ENCODE data around the gene TNFAIP8. TPM values are rescaled to one million over a fixed set of nuclear protein-coding genes. Genes with fewer than 3 reads are reported as not detected.
A peak's percentile ranks its signal among the peaks of the same experiment; 100 is the strongest.

Gene TNFAIP8
- total RNA-seq, 1 donor from 2014 or later, result 117 TPM

DNA sequence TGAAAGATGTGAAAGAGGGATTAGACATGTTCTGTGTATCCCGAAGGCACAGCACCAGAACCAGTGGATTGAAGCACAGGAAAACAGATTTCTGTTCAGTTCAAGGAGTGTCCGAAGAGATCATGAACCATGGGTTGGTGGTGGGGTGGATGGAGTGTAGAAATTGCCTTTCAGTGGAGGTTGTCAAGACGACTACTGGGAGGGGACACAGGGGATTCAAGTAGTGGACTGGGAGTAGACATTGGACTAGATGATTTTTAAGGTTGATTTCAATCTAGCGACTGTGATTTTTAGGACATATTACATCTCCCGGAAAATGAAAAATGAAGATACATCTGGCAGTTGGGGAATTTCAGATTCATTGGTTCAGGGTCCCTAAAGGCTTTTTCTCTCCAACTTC, 35.9 kb upstream of the TNFAIP8 start:
- DNase-seq (ENCODE audit: low spot score), result no peak
- H3K4me1 Mint-ChIP-seq (ENCODE audit: low read depth), result peaks cover 85% of the 10 kb centered on the region
- peaks cover 34% of the 10 kb centered on the region for H3K36me3 Mint-ChIP-seq (ENCODE audit: low read depth)
- intact Hi-C loops (cut with micrococcal nuclease), result no loop called here
- H3K27ac Mint-ChIP-seq, result peak overlapping the region; percentile 67
- H3K4me3 Mint-ChIP-seq (ENCODE audit: low read depth), result no peak overlapping the region
- no peaks in the 10 kb centered on the region for H3K27me3 Mint-ChIP-seq (ENCODE audit: low read depth)
- no peaks in the 10 kb centered on the region for H3K9me3 Mint-ChIP-seq

- intact Hi-C loops (cut with micrococcal nuclease), result no loop called here
Observed at GRCh38 chr5:119321569-119322311, 34.1 kb upstream of the TNFAIP8 start.

GRCh38 chr5:119322312-119322947, 33.4 kb upstream of the TNFAIP8 start:
- peaks cover 33% of the 10 kb centered on the region for H3K36me3 Mint-ChIP-seq (ENCODE audit: low read depth)
- H3K4me3 Mint-ChIP-seq (ENCODE audit: low read depth), result peak overlapping the region; percentile 63
- H3K9me3 Mint-ChIP-seq, result no peaks in the 10 kb centered on the region
- peak overlapping the region; percentile 81 for H3K27ac Mint-ChIP-seq
- no peaks in the 10 kb centered on the region for H3K27me3 Mint-ChIP-seq (ENCODE audit: low read depth)
- intact Hi-C loops (cut with micrococcal nuclease), result no loop called here
- DNase-seq (ENCODE audit: low spot score), result no peak
- H3K4me1 Mint-ChIP-seq (ENCODE audit: low read depth), result peaks cover 85% of the 10 kb centered on the region

More at GRCh38 chr5:119321569-119322311, 34.1 kb upstream of the TNFAIP8 start:
- DNase-seq (ENCODE audit: low spot score), result no peak
- no peaks in the 10 kb centered on the region for H3K27me3 Mint-ChIP-seq (ENCODE audit: low read depth)
- no peaks in the 10 kb centered on the region for H3K9me3 Mint-ChIP-seq
- peaks cover 33% of the 10 kb centered on the region for H3K36me3 Mint-ChIP-seq (ENCODE audit: low read depth)
- peaks cover 82% of the 10 kb centered on the region for H3K4me1 Mint-ChIP-seq (ENCODE audit: low read depth)
- peak overlapping the region; percentile 34 for H3K4me3 Mint-ChIP-seq (ENCODE audit: low read depth)
- H3K27ac Mint-ChIP-seq, result peak overlapping the region; percentile 81

GRCh38 chr5:119322948-119323537, 32.8 kb upstream of the TNFAIP8 start:
- Mint-ChIP-seq H3K4me3 (ENCODE audit: low read depth) (no peak overlapping the region), H3K36me3 (ENCODE audit: low read depth) (peaks cover 32% of the 10 kb centered on the region), H3K9me3 (no peaks in the 10 kb centered on the region), H3K4me1 (ENCODE audit: low read depth) (peaks cover 86% of the 10 kb centered on the region), H3K27me3 (ENCODE audit: low read depth) (no peaks in the 10 kb centered on the region), H3K27ac (peak overlapping the region; percentile 81)
- DNase-seq (ENCODE audit: low spot score), result no peak
- intact Hi-C loops (cut with micrococcal nuclease), result no loop called here

GRCh38 chr5:119323601-119324000, 32.2 kb upstream of the TNFAIP8 start:
- intact Hi-C loops (cut with micrococcal nuclease), result no loop called here
- H3K4me3 Mint-ChIP-seq (ENCODE audit: low read depth), result no peak overlapping the region
- no peaks in the 10 kb centered on the region for H3K9me3 Mint-ChIP-seq
- no peaks in the 10 kb centered on the region for H3K27me3 Mint-ChIP-seq (ENCODE audit: low read depth)
- H3K4me1 Mint-ChIP-seq (ENCODE audit: low read depth), result peaks cover 86% of the 10 kb centered on the region
- DNase-seq (ENCODE audit: low spot score), result no peak
- H3K27ac Mint-ChIP-seq, result no peak overlapping the region
- peaks cover 30% of the 10 kb centered on the region for H3K36me3 Mint-ChIP-seq (ENCODE audit: low read depth)

GRCh38 chr5:119324842-119325241, 31.0 kb upstream of the TNFAIP8 start:
- Mint-ChIP-seq H3K36me3 (ENCODE audit: low read depth) (peaks cover 23% of the 10 kb centered on the region), H3K4me1 (ENCODE audit: low read depth) (peaks cover 84% of the 10 kb centered on the region), H3K9me3 (no peaks in the 10 kb centered on the region), H3K4me3 (ENCODE audit: low read depth) (no peak overlapping the region), H3K27me3 (ENCODE audit: low read depth) (no peaks in the 10 kb centered on the region), H3K27ac (no peak overlapping the region)
- no peak for DNase-seq (ENCODE audit: low spot score)
- intact Hi-C loops (cut with micrococcal nuclease), result loop anchor here (5.0 kb wide), 1 partner anchor 293 kb away; no protein-coding TSS in a partner anchor

GRCh38 chr5:119327018-119327417, 28.8 kb upstream of the TNFAIP8 start:
- Mint-ChIP-seq H3K36me3 (ENCODE audit: low read depth) (peaks cover 14% of the 10 kb centered on the region), H3K4me1 (ENCODE audit: low read depth) (peaks cover 85% of the 10 kb centered on the region), H3K27me3 (ENCODE audit: low read depth) (no peaks in the 10 kb centered on the region), H3K4me3 (ENCODE audit: low read depth) (peak overlapping the region; percentile 63), H3K27ac (peak overlapping the region; percentile 94), H3K9me3 (no peaks in the 10 kb centered on the region)
- no peak for DNase-seq (ENCODE audit: low spot score)
- intact Hi-C loops (cut with micrococcal nuclease), result loop anchor here (1.0 to 5.0 kb wide), 3 partner anchors 9 to 295 kb away; no protein-coding TSS in a partner anchor

GRCh38 chr5:119328753-119329602, 26.8 kb upstream of the TNFAIP8 start:
- H3K27me3 Mint-ChIP-seq (ENCODE audit: low read depth), result no peaks in the 10 kb centered on the region
- peak overlapping the region; percentile 52 for H3K4me3 Mint-ChIP-seq (ENCODE audit: low read depth)
- peaks cover 13% of the 10 kb centered on the region for H3K36me3 Mint-ChIP-seq (ENCODE audit: low read depth)
- intact Hi-C loops (cut with micrococcal nuclease), result loop anchor here (1.0 to 5.0 kb wide), 3 partner anchors 14 to 297 kb away; no protein-coding TSS in a partner anchor
- no peaks in the 10 kb centered on the region for H3K9me3 Mint-ChIP-seq
- peak overlapping the region; percentile 86 for H3K27ac Mint-ChIP-seq
- peaks cover 83% of the 10 kb centered on the region for H3K4me1 Mint-ChIP-seq (ENCODE audit: low read depth)
- DNase-seq (ENCODE audit: low spot score), result peak; percentile 50

- Mint-ChIP-seq H3K27ac (peak overlapping the region; percentile 90), H3K27me3 (ENCODE audit: low read depth) (no peaks in the 10 kb centered on the region), H3K9me3 (no peaks in the 10 kb centered on the region), H3K36me3 (ENCODE audit: low read depth) (peaks cover 16% of the 10 kb centered on the region), H3K4me3 (ENCODE audit: low read depth) (peak overlapping the region; percentile 59), H3K4me1 (ENCODE audit: low read depth) (peaks cover 81% of the 10 kb centered on the region)
- no peak for DNase-seq (ENCODE audit: low spot score)
- intact Hi-C loops (cut with micrococcal nuclease), result loop anchor here (1.0 to 5.0 kb wide), 6 partner anchors 13 to 297 kb away; partner anchors contain the start of gene DMXL1
Observed at GRCh38 chr5:119329666-119330065, 26.2 kb upstream of the TNFAIP8 start.

DNA sequence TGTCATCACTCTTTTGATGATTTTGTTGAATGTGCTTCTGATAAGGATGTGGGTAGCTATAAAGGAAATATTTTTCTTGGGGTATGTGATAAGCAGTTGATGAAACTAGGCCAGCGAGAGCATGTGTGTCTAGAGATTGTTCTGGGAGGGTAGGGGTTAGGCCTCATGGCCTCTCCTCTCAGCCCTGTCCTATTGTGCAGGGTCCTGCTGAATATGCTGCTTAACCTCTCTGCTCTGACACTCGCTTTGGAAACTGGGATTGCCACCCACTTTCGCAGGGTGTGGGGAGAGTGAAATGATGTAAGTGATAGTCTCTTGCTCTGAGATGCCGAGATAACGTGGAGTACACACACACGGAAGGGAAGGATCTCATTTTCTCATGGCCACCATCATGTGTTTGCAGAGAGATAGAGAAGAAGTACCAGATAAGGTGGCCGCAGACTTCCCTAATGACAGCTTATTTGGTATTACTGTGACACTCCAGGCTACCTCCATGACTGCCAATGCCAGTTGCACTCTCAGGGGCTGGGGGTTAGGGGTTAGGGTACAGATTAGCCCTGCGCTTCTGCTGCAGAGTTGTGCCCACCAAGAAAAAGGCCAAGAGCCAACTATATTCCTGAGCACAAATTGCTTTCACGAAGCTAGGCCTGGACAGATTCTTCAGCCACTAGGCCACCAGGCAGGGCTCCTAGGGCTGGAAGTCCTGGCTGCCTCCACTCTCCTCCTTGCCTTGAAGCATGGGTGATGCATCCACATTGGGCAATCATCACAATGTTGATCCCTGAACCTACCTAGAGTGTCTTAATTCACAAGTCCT, 25.2 kb upstream of the TNFAIP8 start:
- H3K4me1 Mint-ChIP-seq (ENCODE audit: low read depth), result peaks cover 89% of the 10 kb centered on the region
- intact Hi-C loops (cut with micrococcal nuclease), result loop anchor here (1.0 to 2.0 kb wide), 4 partner anchors 37 to 260 kb away; partner anchors contain the start of gene DMXL1
- H3K27me3 Mint-ChIP-seq (ENCODE audit: low read depth), result no peaks in the 10 kb centered on the region
- H3K36me3 Mint-ChIP-seq (ENCODE audit: low read depth), result peaks cover 18% of the 10 kb centered on the region
- DNase-seq (ENCODE audit: low spot score), result peak; percentile 71
- peak overlapping the region; percentile 59 for H3K4me3 Mint-ChIP-seq (ENCODE audit: low read depth)
- H3K27ac Mint-ChIP-seq, result peak overlapping the region; percentile 90
- H3K9me3 Mint-ChIP-seq, result no peaks in the 10 kb centered on the region

DNA sequence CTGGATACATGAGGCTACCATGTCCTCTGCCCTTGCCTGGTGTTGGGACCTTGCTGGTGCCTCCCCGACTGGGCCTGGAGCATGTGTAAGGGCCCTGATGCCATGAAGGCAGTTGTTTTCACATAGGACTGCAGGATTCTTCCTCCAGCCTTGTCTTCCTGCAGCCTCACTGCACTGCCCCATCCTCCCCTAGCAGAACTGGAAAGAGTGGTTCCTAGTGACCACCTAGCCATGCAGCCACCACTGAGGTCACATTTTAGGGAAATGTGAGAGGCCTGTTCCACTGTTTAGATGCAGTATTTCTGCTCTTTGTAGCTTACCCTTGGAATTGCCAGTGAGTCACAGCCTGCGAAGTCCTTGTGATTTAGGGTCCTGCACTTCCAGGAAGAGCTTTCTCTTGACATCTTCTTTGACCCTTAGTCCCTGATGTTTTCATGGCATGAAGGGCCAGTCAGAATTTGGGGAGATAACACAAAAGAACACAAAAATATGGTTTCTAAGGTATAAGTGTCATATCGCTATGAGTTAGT, 24.2 kb upstream of the TNFAIP8 start:
- H3K4me3 Mint-ChIP-seq (ENCODE audit: low read depth), result peak overlapping the region; percentile 19
- peaks cover 88% of the 10 kb centered on the region for H3K4me1 Mint-ChIP-seq (ENCODE audit: low read depth)
- H3K27me3 Mint-ChIP-seq (ENCODE audit: low read depth), result no peaks in the 10 kb centered on the region
- DNase-seq (ENCODE audit: low spot score), result no peak
- no peaks in the 10 kb centered on the region for H3K9me3 Mint-ChIP-seq
- intact Hi-C loops (cut with micrococcal nuclease), result loop anchor here (2.0 kb wide), 2 partner anchors 23 to 261 kb away; partner anchors contain the start of gene DMXL1
- peaks cover 10% of the 10 kb centered on the region for H3K36me3 Mint-ChIP-seq (ENCODE audit: low read depth)
- H3K27ac Mint-ChIP-seq, result peak overlapping the region; percentile 38
